GM18519 (cell line): ENCODE results near the gene CEP63.

Source experiments
- ATAC-seq: cut with Tn5 transposase; IDR thresholded peaks from one replicate; pipeline ENCODE4 v1.9.1; 2021; ENCODE audit warnings: mild to moderate bottlenecking, moderate library complexity; ENCODE audit not compliant: unreplicated experiment, low FRiP score

CEP63 gene

DNA sequence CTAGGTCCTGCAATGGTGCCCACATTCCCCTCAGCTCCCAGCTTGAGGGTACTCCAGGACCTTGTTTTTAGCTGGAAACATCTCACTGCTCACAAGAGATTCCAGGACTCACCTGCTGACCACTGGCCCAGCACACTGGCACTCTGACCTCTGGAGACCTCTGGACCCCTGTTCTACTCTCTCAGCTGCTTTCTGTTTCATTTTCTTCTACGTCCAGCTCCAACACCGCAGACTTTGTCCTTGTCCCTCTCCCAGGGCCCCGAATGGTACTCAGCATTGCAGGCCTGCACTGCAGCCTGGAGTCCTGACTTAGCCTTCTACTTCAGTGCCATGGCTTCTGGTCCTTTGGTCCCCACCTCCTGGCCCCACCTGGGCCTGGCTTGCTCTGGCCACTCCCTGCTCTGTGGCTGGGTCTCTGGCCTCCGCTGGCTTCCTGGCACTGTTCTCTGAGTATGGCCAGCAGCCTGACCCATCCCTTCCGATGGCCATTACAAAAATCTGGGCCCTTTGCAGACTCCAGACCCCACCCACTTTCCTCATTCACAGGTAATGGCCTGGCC is 137.0 kb downstream of the CEP63 start:
- ATAC-seq, result no peak

DNA sequence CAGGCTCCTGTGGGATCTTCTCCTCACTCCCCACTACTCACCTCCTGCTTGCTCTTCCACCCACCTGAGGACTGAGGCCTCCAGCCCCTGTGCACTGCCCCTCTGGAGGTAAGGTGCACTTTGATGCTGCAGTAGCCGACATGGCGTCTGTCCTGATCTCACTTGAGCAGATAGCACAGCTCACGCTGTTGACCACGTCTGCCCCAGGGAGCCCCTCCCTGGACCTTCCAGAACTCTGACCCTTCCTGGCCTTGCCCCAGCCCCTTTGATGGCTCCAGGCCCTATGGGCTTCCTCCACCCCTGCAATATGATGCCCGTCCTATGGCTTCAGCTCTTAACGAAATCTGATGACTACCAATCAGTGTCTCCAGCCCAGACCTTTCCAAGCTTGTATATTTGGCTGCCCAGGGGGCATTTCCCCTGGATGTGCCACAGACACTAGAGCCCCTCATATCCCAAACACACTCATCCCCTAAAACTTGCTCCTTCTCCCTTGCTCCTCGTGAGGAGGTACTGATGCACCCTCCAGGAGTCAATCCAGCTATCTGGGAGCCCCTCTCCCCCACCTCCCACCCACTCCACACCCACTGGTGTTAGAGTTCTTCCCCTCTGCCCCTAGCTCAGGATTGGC is 137.9 kb downstream of the CEP63 start:
- no peak for ATAC-seq
